Measurements from ENCODE around the gene SUPV3L1.
"Not testable (repeated sequence)": the region's sequence is repeated elsewhere in the genome, so short reads cannot be mapped to it uniquely, and the experiment has no call there.

SUPV3L1 gene

DNA sequence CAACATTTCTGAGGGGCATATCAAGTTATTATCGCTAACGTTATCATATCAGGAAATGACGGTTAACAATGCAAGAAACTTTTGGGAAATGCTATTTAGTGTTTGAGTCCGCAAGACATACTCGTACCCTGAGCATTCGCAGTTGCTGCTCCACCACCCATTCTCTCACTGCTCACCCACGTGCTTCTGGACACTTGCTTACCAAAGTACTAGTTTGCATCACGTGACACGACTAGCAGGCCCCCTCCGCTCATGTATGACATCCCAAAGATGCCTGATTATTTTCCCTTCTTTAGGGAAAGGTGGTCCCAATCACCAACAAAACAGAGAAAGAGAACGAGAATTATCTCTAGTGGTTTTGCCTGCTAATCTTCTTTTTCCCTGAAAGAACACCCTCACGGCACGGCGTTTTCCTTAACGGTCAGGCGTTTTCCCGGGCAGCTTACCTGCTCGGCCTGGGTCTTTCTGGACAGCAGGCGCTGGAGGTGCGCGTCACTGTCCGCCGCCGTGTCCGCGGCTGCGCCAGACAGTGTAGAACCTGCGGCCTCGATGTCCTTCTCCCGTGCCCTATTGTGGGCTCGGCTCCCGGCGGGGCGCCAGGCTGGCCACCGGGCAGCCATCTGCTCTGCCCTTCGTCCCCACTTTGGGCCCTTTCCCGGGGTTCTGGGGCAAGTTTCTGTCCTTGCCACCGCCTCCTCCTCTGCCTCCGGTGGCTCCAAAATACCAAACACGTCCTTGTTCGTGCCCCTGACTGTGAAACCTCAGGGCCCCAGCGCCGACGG lies at the start of gene SUPV3L1:
Gene SUPV3L1 (plus strand): TSS at position 492 of the 782 bp plus-strand sequence. CDS start 58 bp downstream, at position 550.
- TF ChIP-seq, protein P1, sequence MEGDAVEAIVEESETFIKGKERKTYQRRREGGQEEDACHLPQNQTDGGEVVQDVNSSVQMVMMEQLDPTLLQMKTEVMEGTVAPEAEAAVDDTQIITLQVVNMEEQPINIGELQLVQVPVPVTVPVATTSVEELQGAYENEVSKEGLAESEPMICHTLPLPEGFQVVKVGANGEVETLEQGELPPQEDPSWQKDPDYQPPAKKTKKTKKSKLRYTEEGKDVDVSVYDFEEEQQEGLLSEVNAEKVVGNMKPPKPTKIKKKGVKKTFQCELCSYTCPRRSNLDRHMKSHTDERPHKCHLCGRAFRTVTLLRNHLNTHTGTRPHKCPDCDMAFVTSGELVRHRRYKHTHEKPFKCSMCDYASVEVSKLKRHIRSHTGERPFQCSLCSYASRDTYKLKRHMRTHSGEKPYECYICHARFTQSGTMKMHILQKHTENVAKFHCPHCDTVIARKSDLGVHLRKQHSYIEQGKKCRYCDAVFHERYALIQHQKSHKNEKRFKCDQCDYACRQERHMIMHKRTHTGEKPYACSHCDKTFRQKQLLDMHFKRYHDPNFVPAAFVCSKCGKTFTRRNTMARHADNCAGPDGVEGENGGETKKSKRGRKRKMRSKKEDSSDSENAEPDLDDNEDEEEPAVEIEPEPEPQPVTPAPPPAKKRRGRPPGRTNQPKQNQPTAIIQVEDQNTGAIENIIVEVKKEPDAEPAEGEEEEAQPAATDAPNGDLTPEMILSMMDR (IDR thresholded peaks at IDR 0.05; ENCODE audit: low read depth, low read length), result no peak

DNA sequence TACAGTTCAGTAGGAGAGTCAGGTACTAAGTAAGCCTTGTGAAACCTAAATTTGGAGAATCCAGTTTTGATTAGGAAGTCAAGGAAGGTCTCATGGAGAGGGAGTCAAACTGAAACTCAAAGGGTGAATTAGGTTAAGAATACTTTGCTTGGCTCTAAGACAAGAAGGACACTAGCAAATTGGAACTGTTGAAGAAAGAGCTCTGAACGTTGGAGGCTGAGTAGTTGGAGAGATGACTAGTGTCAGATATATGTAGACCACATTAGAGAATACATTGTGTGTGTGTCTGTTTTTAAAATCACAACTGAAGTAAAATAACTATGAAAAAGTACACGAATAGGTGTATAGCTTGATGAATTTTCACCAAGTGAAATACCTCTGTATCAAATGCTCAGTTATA lies 49.8 kb upstream of the SUPV3L1 start:
- TF ChIP-seq, protein P1 (IDR thresholded peaks at IDR 0.05; ENCODE audit: low read depth, low read length), result no peak
- no peak for DNase-seq (ENCODE audit: extremely low read depth, low read depth)

More for the DNA sequence above, at the start of gene SUPV3L1:
- peak; percentile 94 for DNase-seq (ENCODE audit: extremely low read depth, low read depth)

DNA sequence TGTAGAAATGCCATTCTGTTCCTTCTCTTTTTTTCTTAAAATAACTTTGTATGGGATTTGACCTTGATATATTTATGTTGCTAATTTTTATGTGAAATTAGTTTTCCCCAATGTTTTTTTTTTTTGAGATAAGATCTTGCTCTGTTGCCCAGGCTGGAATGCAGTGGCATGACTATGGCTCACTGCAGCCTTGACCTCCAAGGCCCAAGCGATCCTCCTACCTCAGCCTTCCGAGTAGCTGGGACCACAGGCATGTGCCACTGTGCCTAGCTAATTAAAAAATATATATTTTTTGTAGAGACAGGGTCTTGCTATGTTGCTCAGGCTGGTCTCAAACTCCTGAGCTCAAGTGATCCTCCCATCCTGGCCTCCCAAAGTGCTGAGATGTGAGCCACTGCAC lies 40.1 kb upstream of the SUPV3L1 start:
- TF ChIP-seq, protein P1 (IDR thresholded peaks at IDR 0.05; ENCODE audit: low read depth, low read length), result no peak
- no peak for DNase-seq (ENCODE audit: extremely low read depth, low read depth)

DNA sequence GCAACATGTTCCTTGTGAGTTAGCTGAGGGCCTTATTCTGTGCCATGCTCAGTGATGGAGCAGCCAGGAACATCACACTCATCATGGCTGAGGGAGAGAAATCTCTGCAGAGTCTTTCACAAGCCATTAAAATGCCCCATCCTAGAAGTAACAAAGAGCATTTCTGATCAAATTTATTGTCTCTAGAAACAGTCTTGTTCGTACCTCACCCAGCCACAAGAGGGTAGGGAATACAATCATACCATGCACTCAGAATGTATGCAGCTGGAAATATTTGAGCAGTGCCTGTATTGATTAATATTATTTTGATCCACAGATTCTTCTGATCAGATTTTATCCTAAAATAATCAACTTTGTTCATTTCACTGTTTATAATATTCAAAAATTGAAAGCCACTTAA lies 38.7 kb upstream of the SUPV3L1 start:
- TF ChIP-seq, protein P1 (IDR thresholded peaks at IDR 0.05; ENCODE audit: low read depth, low read length), result no peak
- no peak for DNase-seq (ENCODE audit: extremely low read depth, low read depth)

DNA sequence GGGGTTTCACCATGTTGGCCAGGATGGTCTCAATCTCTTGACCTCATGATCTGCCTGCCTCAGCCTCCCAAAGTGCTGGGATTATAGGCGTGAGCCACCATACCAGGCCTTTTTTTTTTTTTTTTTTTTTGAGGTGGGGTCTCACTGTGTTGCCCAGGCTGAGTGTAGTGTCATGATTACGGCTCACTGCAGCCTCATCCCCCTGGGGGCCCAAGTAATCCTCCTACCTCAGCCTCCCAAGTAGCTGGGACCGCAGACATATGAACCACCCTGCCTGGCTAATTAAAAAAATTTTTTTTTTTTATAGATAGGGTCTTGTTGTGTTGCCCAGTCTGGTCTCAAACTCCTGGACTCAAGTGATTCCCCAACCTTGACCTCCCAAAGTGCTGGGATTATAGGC lies 38.0 kb upstream of the SUPV3L1 start:
- DNase-seq (ENCODE audit: extremely low read depth, low read depth), result not testable (repeated sequence)

DNA sequence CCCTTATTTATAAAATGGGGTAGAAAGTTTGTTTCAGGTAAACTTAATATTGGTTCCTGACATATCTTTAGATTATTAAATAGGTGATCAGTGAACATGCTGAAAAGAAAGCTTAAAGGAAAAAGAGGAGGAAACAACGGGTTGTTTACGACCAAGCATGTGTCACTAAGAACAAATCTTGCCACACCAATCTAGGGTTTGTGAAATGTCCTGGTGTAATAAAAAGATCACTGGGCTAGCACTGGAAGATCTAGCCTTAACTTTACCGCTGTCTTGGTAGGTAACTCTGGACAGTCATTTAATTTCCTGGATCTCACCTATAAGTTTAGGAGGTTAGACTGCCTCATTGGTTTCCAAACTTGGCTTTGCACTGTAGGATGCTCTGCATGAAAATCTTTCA lies 37.1 kb upstream of the SUPV3L1 start:
- TF ChIP-seq, protein P1 (IDR thresholded peaks at IDR 0.05; ENCODE audit: low read depth, low read length), result no peak
- no peak for DNase-seq (ENCODE audit: extremely low read depth, low read depth)

DNA sequence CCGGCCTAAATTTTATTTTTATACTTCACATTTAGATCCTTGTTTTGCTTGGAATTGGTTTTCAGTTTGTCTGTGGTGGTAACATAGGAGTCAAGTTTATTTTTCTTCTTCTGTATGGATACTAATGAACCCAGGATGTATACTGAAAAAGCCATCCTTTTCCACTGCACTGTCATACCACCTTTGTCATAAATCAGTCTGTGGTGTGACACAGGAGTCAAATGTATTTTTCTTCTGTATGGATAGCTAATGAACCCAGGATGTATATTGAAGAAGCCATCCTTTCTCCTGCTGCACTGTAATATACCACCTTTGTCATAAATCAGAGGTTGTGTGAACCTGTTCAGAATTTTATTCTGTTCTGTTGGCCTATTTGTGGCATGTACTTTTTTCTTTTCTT lies 34.7 kb upstream of the SUPV3L1 start:
- no peak for DNase-seq (ENCODE audit: extremely low read depth, low read depth)

More for the DNA sequence above, 34.7 kb upstream of the SUPV3L1 start:
- TF ChIP-seq, protein P1 (IDR thresholded peaks at IDR 0.05; ENCODE audit: low read depth, low read length), result no peak
